Myocyte (in vitro differentiated cells): ENCODE data around the gene LRBA. TPM values are rescaled to one million over a fixed set of nuclear protein-coding genes. Genes with fewer than 3 reads are reported as not detected.
A peak's percentile ranks its signal among the peaks of the same experiment; 100 is the strongest.

Experiments used
- DNase-seq: peaks from one replicate; pipeline ENCODE4 v3.0.0-alpha.2; 2012; ENCODE audit warnings: low read depth
- total RNA-seq: library from RNA; depleted of rRNA; stranded (reverse); fragments of >200 nt; gene quantifications from 2 replicates; pipeline ENCODE4 v1.2.3, GENCODE V29; 2014

The LRBA gene
- total RNA-seq, 1 donor from 2014 or later = 52.8 TPM

- DNase-seq = peak; percentile 30
Observed at GRCh38 chr4:150224896-150225591, 790.0 kb downstream of the LRBA start.

DNA sequence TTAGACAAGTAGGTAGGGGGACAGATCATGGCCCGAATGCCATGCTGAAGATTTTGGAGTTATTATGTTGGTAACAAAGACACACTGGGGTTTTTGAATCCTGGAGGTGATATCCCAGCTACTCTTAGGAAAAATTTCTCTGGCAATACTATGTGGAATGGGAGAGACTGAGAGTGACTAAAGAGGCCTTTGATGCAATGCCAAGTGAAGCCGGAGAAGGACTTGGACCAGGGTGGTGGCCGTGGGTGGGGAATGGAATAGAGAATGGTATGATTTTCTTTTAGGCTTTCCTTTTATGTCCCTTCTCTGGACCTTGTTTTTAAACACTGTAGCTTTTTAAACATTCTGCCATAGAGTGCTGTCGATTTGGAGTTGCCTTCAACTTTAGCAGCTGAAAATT lies 795.2 kb downstream of the LRBA start:
- DNase-seq = no peak

DNA sequence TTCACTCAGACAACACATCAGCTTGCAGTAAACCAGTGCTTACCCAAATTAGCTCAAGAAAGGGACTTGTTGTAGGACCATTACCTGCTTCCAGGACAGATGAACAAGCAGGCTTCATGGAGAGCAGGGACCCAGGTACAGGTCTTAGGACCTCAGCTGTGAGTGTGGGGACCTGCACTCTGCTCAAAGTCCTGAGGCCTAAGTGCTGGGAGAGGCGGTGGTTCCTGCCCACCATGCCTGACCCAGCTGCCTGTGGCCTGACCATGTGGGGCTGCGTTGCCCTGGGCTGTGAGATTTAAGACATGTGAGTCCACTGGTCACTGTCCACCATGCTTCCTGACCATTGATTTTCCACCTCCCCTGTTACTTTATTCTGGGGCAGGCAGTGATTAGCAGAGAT lies 796.6 kb downstream of the LRBA start:
- no peak for DNase-seq

DNA sequence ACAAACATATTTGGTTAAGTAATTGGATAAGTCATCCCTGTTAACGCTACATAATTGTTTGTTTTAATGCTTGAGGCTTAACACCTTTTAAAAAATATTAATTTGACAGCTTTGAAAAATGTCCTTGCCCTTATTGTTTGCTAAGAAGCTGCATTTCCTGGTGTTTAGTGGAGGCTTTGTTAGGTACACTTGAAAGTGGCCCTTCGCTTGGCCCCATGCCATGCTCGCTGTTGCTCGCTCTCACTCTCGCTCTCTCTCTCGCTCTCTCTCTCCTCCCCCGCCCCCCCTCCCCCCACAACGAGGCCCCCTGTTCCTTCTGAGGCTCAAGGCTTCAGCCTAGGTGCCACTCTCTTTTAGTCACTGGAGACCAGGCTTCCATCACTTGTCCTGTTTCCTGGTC lies 797.3 kb downstream of the LRBA start:
- DNase-seq = no peak

DNA sequence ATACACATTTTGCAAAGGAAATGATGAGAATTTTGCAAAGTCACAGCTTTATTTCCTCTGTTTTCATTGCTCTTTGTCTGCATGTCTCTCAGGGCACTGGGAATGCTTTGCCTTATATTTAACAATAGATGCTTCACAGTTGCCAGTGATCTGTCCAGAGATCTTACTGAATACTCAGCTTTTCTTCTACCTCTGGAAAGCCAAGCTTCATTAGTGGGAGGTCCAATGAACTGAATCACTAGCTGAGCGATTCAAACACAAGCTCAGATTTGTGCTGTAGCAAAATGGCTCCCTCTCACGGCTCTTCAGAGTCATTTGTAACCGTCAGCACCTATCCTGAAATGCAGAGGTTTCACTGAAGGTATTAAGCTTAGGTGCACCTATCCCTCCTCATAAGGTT lies 797.9 kb downstream of the LRBA start:
- peak; percentile 62 for DNase-seq

GRCh38 chr4:150216726-150217125 lies 798.4 kb downstream of the LRBA start:
- no peak for DNase-seq

DNA sequence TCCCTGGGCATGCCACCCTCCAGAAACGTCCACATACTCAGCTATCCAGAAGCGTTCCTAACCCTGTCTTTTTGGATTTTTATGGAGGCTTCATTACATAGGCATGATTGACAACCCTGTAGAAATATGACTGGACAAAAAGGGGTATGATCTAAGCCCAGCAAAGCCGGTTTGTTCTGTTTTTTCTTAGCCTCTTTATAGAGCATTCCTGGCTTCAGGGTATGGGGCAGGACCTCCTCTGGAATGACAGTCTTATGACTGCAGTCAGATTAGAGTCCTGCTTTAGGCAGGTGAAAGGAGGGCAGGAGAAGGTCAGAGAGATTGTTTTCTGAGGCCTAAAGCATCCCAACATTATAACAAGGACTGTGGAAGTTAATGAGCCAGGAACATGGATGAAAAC lies 799.5 kb downstream of the LRBA start:
- DNase-seq = no peak

Other genes starting within 250 kb of the LRBA start
- gene RPS3A, start 84.3 kb upstream of the LRBA start, total RNA-seq = 2,828 and 3,584 TPM in 2 replicates